Thyroid gland (tissue), 4 donors: ENCODE measurements around the gene GPSM1. TPM values are rescaled to one million over a fixed set of nuclear protein-coding genes. Genes with fewer than 3 reads are reported as not detected.
A peak's percentile ranks its signal among the peaks of the same experiment; 100 is the strongest.

ENCODE experiments used
- DNase-seq, 2 donors: peaks; one replicate each; pipeline ENCODE4 v3.0.0-alpha.2; 2019
- H3K27ac ChIP-seq, 3 donors: fragments of 200-600 bp; sonication (generic); 1 replicate in 2 of 3; 2 replicates in 1 of 3; pipeline ENCODE4 v1.5.1; 2016 to 2019; ENCODE audit warnings: mild to moderate bottlenecking in 1 of 3, moderate library complexity in 1 of 3
- H3K27me3 ChIP-seq: fragments of 200-600 bp; sonication (generic); one replicate; pipeline ENCODE4 v1.5.1; 2019
- H3K36me3 ChIP-seq, 2 donors: fragments of 200-600 bp; sonication (generic); one replicate each; pipeline ENCODE4 v1.5.1; 2016 to 2019
- H3K4me1 ChIP-seq, 2 donors: fragments of 200-600 bp; sonication (generic); one replicate each; pipeline ENCODE4 v1.5.1; 2017 to 2019
- H3K4me3 ChIP-seq, 3 donors: fragments of 200-600 bp; sonication (generic); replicated peaks in 1 of 3; 1 replicate in 2 of 3; 2 replicates in 1 of 3; pipeline ENCODE4 v1.5.1; 2016; ENCODE audit warnings: mild to moderate bottlenecking in 1 of 3
- H3K9me3 ChIP-seq: fragments of 200-600 bp; sonication (generic); one replicate; pipeline ENCODE4 v1.5.1; 2017
- POLR2A ChIP-seq, 2 donors: fragments of 450-650 bp; IDR thresholded peaks; one replicate each; pipeline ENCODE4 v1.6.1; 2017; ENCODE audit warnings: antibody characterized with exemption in 2 of 2, mild to moderate bottlenecking in 2 of 2, moderate library complexity in 1 of 2
- WGBS, 2 donors: methylation state at CpG; one replicate each; pipeline ENCODE4 v1.1.5; 2017; 5-methylcytosine and 5-hydroxymethylcytosine counted together
- intact Hi-C: fragments of 100-400 bp; cut with DNase I; formaldehyde crosslinking; loops from one replicate; pipeline ENCODE4 v1.15.1; 2023
- total RNA-seq, 4 donors: library from RNA; depleted of rRNA; stranded (reverse); fragments of >200 nt; gene quantifications; one replicate each; pipeline ENCODE4 v1.2.3, GENCODE V29; 2016
- TF ChIP-seq, protein P1 (sequence below), 6 experiments: fragments of 200-600 bp in 3 of 6; fragments of 450-650 bp in 3 of 6; sonication (generic) in 3 of 6; IDR thresholded peaks; one replicate each; pipeline ENCODE4 v1.5.1; 2016 to 2019; ENCODE audit warnings: antibody characterized with exemption in 6 of 6, mild to moderate bottlenecking in 2 of 6, inconsistent platforms in 1 of 6, moderate library complexity in 1 of 6

GPSM1 gene
- total RNA-seq, 4 donors from 2014 or later: 5.9 to 18.1 (median 12.2) TPM

DNA sequence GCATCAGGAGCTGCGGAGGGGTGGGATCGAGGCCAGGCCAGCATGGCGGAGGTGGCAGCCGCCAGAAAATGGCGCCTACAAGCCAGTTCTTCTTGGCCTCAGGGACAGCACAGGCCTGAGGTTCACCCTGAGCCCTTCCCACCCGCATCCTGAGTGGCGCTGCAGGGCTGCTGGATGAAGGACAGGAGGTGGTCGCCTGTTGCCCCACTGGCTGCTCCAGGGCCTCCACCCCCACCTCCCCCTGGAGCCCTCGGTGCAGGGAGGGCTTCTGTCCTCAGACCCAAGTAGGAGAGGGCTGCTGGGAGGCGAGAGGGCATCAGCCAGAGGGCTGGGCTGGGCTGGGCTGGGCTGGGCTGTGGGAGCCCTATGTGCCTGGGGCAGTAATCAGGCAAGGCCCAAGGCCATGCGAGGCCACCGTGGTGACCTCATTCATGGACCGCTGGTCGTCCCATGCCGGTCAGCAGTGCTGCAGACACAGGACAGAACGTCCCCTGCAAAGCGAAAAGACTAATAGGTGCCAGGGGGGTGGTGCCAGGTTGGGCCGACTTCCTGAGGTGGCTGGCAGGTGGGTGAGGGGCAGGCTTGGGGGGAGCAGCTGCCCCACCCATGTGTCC is 13.8 kb downstream of the GPSM1 start:
- Histone ChIP-seq H3K9me3 (no peaks in the 10 kb centered on the region), H3K27ac (no peak overlapping the region), H3K4me3 (no peak overlapping the region), H3K4me1 (peaks cover 4 to 27% of the 10 kb centered on the region in 2 donors), H3K36me3 (no peaks in the 10 kb centered on the region), H3K27me3 (no peaks in the 10 kb centered on the region)
- 83 to 100% methylated on average over 4 to 11 of the region's 18 CpGs for WGBS, 2 donors
- intact Hi-C loops: no loop called here
- no peak for DNase-seq
- no peak for TF ChIP-seq POLR2A (IDR thresholded peaks at IDR 0.05)
- TF ChIP-seq, protein P1, sequence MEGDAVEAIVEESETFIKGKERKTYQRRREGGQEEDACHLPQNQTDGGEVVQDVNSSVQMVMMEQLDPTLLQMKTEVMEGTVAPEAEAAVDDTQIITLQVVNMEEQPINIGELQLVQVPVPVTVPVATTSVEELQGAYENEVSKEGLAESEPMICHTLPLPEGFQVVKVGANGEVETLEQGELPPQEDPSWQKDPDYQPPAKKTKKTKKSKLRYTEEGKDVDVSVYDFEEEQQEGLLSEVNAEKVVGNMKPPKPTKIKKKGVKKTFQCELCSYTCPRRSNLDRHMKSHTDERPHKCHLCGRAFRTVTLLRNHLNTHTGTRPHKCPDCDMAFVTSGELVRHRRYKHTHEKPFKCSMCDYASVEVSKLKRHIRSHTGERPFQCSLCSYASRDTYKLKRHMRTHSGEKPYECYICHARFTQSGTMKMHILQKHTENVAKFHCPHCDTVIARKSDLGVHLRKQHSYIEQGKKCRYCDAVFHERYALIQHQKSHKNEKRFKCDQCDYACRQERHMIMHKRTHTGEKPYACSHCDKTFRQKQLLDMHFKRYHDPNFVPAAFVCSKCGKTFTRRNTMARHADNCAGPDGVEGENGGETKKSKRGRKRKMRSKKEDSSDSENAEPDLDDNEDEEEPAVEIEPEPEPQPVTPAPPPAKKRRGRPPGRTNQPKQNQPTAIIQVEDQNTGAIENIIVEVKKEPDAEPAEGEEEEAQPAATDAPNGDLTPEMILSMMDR (IDR thresholded peaks at IDR 0.05): no peak

DNA sequence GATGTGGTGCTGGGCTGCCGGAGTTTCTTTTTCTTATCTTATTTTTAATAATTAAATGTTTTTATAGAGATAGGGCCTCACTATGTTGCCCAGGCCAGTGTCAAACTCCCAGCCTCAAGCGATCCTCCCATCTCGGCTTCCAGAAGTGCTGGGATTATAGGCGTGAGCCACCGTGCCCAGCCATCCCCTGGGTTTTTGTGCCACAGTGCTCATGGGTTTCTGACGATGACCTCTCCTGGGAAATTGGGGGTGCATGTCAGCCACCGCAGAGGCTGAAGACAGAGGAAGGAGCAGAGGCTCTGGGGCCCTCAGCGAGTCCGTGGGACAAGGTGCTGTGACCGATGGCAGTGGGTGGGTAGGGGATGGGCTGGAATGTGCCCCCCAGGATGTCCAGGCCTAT is 14.4 kb downstream of the GPSM1 start:
- 74 to 86% methylated on average over 10 of the region's 10 CpGs for WGBS, 2 donors
- no peak overlapping the region for H3K27ac ChIP-seq

DNA sequence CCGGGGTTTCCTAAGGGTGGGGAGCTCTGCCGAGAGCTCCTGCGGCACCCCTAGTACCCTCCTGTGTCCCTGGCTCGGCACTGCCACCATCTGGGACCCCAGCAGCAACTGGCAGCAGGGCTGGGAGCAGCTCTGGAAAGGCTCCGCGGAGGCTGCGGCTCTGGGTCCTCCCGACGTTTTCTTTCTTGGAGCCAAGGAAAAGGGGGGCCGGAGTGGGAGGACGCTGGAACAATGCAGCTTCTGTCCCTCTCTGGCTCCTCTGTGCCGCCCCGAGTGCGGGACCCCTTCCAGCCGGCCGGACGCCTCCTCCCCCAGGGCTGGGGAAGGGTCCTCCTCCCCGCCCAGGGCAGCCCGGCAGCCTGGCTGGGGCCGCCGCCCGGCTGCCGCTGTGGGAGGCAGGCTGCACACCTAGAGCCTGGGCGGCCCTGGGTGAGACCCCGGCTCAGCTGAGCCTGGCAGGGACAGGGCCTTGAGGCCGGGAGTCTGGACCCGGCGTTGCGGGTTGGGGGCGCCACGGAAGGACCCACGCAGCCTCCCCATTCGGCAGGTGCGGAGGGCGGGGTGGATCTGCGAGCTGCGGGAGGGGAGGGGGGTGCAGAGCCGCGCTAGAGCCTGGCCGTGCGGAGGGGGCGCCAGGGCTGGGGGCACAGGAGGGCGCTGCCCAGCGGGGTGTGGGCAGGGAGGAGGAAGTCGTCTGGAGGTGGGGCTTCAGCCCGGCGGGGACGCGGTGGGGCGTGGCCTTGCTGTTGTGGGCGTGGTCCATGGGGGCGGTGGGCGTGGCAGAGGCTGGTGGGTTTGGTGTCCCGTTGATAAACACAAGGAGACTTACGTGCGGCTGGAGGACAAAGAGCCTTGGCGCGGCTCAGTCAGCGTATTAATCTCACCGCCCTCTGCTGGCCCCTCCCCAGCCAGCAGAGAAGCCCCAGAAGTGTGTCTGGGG is 15.1 kb downstream of the GPSM1 start:
- intact Hi-C loops: no loop called here
- 5 to 23% methylated on average over 20 to 21 of the region's 60 CpGs for WGBS, 2 donors
- no peak for TF ChIP-seq POLR2A (IDR thresholded peaks at IDR 0.05)
- TF ChIP-seq, protein P1 (IDR thresholded peaks at IDR 0.05): no peak
- Histone ChIP-seq H3K9me3 (no peaks in the 10 kb centered on the region), H3K27ac (no peak overlapping the region), H3K4me3 (peak overlapping the region in 2 of 3 donors; percentile 2 to 25), H3K4me1 (peaks cover 4 to 31% of the 10 kb centered on the region in 2 donors), H3K27me3 (no peaks in the 10 kb centered on the region), H3K36me3 (no peaks in the 10 kb centered on the region)
- DNase-seq: peak; percentile 60 to 70

More for the DNA sequence above, 14.4 kb downstream of the GPSM1 start:
- no peaks in the 10 kb centered on the region for H3K9me3 ChIP-seq
- no peak for TF ChIP-seq POLR2A (IDR thresholded peaks at IDR 0.05)
- TF ChIP-seq, protein P1 (IDR thresholded peaks at IDR 0.05): no peak
- DNase-seq: no peak
- H3K4me1 ChIP-seq: peaks cover 4 to 31% of the 10 kb centered on the region in 2 donors
- no peak overlapping the region for H3K4me3 ChIP-seq
- no peaks in the 10 kb centered on the region for H3K27me3 ChIP-seq
- intact Hi-C loops: no loop called here
- H3K36me3 ChIP-seq: no peaks in the 10 kb centered on the region

DNA sequence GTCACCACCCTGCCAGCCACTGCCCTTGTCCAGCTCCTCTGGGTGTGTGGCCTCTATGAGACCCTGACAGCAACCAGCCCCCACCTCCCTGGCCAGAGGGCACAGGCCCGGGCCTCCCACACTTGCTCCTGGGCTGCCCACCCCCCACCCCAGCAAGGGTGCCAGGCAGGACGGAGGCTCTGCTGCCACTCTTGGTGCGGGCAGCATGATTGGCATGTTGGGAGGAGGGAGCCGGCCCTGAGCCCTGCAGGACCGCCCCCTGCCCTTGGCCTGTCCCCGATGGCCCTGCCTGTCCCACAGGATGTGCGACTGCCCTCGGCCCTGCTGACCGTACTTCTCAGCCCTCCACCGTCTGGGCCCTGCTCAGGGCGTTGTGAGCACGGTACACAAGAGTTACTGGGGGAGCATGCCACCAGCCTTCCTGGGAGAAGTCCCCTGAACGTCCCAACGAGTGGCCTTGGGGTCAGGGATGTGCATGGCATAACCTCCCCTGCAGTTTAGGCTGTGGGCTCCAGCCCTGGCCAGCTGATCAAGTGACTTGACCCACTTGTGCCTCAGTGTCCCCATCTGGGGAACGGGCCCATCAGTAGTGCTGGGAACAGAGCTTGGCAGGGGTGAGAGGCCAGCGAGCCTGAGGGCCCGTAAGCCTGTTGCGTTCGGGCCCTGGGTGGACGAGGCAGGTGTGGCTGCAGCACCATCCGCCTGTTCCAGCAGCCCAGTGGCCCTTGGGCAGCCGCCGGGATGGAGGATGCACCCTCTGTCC is 16.0 kb downstream of the GPSM1 start:
- no peak for DNase-seq
- H3K9me3 ChIP-seq: no peaks in the 10 kb centered on the region
- H3K4me3 ChIP-seq: no peak overlapping the region
- TF ChIP-seq, protein P1 (IDR thresholded peaks at IDR 0.05): no peak
- TF ChIP-seq POLR2A (IDR thresholded peaks at IDR 0.05): no peak
- no peak overlapping the region for H3K27ac ChIP-seq
- H3K27me3 ChIP-seq: no peaks in the 10 kb centered on the region
- no peaks in the 10 kb centered on the region for H3K36me3 ChIP-seq
- WGBS, 2 donors: 50 to 69% methylated on average over 10 to 15 of the region's 23 CpGs
- intact Hi-C loops: no loop called here
- peaks cover 4 to 31% of the 10 kb centered on the region in 2 donors for H3K4me1 ChIP-seq
